ENCODE data around the gene NUDCD2. TPM values are rescaled to one million over a fixed set of nuclear protein-coding genes. Genes with fewer than 3 reads are reported as not detected.

NUDCD2 gene, protein sequence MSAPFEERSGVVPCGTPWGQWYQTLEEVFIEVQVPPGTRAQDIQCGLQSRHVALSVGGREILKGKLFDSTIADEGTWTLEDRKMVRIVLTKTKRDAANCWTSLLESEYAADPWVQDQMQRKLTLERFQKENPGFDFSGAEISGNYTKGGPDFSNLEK
- 10 to 100 TPM in 10 of 12 donors, 1 to 10 TPM in 1, not detected in 1; 7.5 to 52.1 (median 42.6) TPM for polyA plus RNA-seq (ENCODE audit: insufficient read length in 12 of 12)
- long read RNA-seq, donor 1, full-length matches to known transcripts = 29 of 29 reads
- long read RNA-seq, donor 1, partial matches to known transcripts = 0 of 29 reads
- long read RNA-seq, donor 1, other reads (novel, unspliced or antisense) = 0 of 29 reads
- long read RNA-seq, donor 2, full-length matches to known transcripts = 39 of 39 reads
- long read RNA-seq, donor 2, partial matches to known transcripts = 0 of 39 reads
- long read RNA-seq, donor 2, other reads (novel, unspliced or antisense) = 0 of 39 reads
- long read RNA-seq, donor 3, full-length matches to known transcripts = 11 of 11 reads
- long read RNA-seq, donor 3, partial matches to known transcripts = 0 of 11 reads
- long read RNA-seq, donor 3, other reads (novel, unspliced or antisense) = 0 of 11 reads
- long read RNA-seq, donor 4, full-length matches to known transcripts = 8 of 8 reads
- long read RNA-seq, donor 4, partial matches to known transcripts = 0 of 8 reads
- long read RNA-seq, donor 4, other reads (novel, unspliced or antisense) = 0 of 8 reads
- long read RNA-seq, donor 5, full-length matches to known transcripts = 36 of 36 reads
- long read RNA-seq, donor 5, partial matches to known transcripts = 0 of 36 reads
- long read RNA-seq, donor 5, other reads (novel, unspliced or antisense) = 0 of 36 reads
- long read RNA-seq, donor 6, full-length matches to known transcripts = 12 of 32 reads
- long read RNA-seq, donor 6, partial matches to known transcripts = 0 of 32 reads
- long read RNA-seq, donor 6, other reads (novel, unspliced or antisense) = 20 of 32 reads
- long read RNA-seq, donor 7, full-length matches to known transcripts = 21 of 21 reads
- long read RNA-seq, donor 7, partial matches to known transcripts = 0 of 21 reads
- long read RNA-seq, donor 7, other reads (novel, unspliced or antisense) = 0 of 21 reads
- long read RNA-seq, donor 8, full-length matches to known transcripts = 26 of 26 reads
- long read RNA-seq, donor 8, partial matches to known transcripts = 0 of 26 reads
- long read RNA-seq, donor 8, other reads (novel, unspliced or antisense) = 0 of 26 reads
- long read RNA-seq, donor 9, full-length matches to known transcripts = 21 of 26 reads
- long read RNA-seq, donor 9, partial matches to known transcripts = 5 of 26 reads
- long read RNA-seq, donor 9, other reads (novel, unspliced or antisense) = 0 of 26 reads
- long read RNA-seq, donor 10, full-length matches to known transcripts = 20 of 20 reads
- long read RNA-seq, donor 10, partial matches to known transcripts = 0 of 20 reads
- long read RNA-seq, donor 10, other reads (novel, unspliced or antisense) = 0 of 20 reads
- long read RNA-seq, donor 11, full-length matches to known transcripts = 33 of 102 reads
- long read RNA-seq, donor 11, partial matches to known transcripts = 64 of 102 reads
- long read RNA-seq, donor 11, other reads (novel, unspliced or antisense) = 5 of 102 reads

DNA sequence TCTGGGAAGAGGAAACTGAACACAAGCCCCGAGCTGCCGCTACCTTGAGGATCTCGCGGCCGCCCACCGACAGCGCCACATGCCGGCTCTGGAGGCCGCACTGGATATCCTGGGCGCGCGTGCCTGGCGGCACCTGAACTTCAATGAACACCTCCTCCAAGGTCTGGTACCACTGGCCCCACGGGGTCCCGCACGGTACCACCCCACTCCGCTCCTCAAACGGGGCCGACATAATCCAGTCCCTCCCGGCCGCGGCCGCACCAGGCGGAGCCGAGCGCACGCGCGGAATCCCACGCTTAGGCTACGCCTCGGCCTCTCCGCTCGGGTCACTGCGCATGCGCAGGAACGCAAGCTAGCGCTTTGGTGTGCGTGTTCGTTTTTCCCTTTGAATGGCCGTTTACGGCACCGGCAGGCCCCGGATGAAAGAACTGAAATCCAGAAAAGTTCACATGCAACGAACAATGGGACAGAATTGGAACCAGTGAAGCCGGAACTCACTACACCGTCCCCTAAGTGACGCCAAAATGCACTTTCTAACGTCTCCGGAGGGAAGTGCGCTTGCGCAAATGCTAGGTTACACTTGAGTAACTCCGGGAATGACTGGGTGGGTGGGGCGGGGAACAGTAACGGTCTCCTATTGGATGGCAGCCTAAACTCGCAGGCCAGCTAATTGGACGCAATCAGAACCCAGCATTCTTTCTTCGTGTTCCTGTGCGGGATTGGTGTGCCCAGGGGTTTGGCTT is at the start of gene NUDCD2:
TSS of gene NUDCD2 (minus strand) at position 284 of the 743 bp plus-strand sequence. CDS start at position 232, 52 bp downstream.
- DNase-seq = peak; percentile 98

DNA sequence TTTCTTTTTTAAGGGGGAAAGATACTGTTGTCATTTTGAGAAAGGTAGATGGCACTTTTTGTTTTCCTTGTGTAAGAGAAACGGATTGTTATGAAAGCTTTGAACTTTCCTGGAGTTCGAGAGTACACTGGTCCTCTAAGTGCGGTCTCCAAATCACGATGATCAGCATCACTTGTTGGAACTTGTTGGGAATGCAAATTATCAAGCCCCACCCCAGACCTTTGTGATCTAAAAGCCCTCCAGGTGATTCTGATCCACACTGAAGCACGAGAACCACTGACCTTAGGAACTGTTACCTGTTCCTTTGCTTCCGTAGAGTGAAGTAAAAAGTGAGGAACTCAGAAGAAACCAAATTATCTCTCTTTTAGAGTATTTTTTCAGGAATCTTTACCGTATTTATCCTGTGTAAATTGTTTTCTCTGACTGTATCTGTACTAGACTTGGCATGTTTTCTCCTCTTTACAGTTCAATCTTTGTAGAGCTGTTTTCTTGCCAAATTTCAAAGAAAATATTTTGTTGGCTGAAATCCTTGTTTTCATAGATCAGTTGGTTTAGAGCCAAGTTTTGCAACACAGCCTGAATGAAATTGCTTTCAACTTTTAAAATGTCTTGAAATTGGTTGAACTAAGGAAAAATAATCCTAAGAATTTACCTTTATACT is 49.5 kb upstream of the NUDCD2 start:
- DNase-seq = no peak

DNA sequence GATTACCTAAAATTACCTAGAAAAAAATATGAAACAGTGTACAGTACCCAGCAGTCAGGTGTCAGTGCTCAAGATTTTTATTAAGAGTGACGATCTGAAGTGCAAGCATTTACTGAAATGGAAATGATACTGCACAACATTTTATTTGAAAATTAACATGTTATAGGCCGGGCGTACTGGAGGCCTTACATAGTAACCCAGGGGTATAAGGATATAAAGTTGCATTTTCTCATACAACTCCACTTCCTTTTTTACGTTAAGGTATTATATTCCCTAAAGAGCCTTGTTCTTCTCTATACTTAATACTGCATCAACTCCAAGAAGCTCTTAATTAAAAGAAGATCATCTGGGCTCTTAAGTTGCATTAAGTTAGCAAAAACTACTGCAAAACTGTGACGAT is 48.9 kb upstream of the NUDCD2 start:
- no peak for DNase-seq

DNA sequence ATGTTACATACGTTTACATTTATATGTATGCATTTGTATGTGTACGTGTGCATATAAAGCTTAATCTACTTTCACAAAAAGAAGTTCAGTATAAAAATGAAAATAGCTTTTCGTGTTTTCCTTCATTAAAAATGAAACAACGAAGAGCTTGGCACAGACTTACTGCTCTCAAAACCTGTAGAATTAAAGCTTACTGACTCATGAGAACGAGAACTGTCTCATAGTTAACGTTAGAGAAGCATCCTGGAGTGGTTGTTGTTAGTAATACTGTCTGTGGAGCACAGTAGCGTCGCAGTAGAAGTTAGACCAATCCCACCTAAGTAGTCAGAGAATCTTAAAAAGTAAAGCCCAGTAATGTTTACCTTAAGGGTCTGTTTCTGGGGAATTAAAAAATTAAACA is 46.8 kb upstream of the NUDCD2 start:
- no peak for DNase-seq

DNA sequence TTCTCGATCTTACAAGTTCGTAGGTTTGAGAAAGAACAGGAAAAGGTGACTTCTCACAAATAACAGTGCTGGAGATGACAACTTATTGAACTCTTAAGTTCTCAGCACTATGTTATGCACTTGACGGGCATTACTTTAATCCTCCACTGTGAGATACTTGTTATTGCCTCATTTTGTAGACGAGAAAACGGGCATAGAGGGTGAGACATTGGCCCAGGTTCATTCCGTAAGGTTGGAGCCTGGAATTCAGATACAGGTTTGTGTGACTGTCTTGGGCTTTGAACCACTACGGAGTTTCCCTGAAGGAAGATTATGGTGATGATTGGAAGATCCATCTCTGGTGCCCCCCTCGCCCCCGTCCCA is 46.2 kb upstream of the NUDCD2 start:
- DNase-seq = no peak

DNA sequence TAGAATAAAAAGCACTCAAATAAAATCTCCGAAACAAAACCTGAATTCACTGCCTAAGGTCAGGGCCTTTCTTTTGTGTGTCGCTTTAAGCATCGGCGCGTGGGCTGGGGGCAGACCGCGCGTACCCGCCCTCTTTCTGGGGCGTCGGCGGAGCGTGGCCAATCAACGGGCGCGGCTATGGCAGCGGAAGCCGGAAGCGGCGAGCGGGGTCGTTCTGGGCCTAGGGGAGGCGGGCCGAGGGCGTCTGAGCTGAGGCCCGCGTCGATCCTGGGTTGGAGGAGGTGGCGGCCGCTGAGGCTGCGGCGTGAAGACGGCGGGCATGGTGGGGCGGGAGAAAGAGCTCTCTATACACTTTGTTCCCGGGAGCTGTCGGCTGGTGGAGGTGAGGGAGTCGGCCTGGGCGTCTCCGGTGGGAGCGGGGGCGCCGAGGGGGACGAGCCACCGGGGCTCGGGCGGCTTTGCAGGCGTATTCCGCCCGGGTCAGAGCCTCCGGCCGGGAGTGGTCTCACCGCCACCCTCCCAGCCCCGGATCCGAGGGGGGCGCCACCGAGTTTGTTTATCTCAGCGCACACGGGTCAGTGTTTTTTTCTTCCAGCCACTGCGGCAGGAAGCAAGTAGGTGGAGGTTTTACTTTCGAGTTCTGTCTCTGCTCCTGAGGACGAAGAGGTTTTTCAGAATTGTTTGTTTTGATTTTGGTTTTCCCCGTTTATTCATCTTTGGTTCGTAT is 45.6 kb upstream of the NUDCD2 start, which contains the start of gene MAT2B:
TSS of gene MAT2B (plus strand) at position 252 of the 727 bp plus-strand sequence. CDS start at position 320, 68 bp downstream.
- DNase-seq = peak; percentile 96

DNA sequence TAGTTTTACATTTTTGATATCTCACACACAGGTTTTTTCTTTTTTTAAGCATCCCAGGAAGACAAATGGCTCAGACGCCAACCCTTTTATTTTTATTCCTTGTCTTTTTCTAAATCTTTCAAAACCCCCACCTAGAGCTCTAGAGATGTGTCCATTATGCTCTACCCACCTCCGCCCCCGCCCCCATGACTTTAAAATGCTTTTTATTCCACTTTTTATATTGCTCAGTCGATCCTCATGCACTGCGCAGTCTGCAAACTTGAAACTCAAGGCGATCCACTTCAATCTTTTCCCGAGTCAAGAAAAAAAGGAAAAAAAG is 45.1 kb upstream of the NUDCD2 start:
- DNase-seq = no peak

DNA sequence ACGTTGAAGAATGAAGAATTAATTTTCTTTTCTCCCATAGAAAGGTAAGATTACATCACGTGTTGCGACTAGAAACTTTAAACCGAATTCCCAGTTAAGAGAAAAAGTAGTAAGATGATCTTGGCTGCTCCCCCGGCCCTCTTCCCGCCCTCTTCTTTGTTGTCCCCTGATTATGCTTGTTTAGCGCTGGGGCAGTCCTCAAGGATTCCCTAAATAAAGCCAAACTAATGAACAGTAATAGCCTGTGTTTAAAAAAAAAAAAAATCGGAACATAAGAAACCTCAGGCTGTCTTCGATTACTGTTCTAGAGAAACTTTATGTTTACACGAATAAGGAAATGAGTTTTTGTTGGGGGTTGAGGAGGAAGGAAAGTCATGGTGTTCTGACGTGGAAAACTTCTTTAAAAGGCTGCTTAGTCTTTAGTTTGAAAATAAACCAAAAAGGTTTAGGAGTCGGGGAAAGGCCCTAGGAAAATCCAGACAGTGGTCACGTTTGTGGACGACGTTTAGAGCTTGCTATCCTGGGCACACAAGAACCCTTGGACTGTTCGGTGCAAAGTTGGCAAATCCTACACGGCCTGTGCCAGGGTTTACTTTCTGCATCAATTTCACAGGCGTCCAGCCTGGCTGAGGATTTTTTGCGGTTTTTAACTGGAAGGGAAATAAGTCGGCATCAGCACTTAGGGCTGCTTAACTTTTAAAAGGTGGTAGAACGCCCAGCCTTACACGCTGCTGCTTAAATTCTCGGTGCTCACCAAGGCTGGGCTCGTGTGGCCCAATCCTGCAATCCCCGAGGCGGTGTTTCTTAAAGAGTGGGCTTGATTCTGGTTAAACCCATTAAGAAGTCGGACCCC is 44.4 kb upstream of the NUDCD2 start:
- peak; percentile 71 for DNase-seq

DNA sequence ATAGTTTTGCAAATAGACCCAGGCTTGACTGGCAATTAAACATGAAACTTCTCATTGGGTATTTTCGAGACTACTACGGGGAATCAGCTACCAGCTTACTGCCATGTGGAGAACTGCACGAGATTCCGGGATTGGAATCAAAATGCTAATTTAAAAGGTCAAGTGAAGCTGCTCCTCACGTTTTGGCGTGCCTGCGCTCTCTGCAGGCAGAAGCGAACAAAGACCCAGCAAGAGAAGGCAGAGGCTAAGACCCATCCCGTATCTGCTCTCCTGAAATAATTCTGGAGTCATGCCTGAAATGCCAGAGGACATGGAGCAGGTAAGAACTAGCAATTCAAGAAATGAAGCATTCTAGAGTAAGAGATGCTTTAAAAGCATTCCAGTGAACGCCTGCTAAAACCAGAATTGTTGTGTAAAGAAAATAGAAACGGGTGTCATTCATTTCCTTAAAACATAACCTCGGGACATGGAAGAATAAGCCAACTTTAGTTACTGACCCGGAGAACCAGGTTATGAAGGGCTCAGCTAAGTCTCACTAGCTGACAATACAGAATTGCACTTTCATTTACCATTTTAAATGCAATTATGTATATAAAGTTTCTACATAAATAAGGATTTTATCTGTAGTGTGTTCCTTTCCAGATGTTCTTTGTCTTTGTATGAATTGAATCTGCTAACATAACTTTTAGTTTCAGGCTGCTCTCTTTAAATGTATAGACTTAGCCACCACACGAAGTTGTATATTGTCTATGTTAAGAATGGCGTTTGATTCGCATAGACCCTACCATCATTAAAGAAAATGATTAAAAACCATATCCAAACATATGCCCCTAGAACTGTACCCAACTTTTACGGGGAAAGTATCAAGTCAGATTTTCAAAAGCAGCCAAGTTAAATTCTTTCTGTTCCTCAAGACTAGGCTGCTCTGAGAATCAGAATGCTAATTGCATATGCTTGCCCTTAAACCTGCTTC is 43.5 kb upstream of the NUDCD2 start:
- DNase-seq = peak; percentile 85

DNA sequence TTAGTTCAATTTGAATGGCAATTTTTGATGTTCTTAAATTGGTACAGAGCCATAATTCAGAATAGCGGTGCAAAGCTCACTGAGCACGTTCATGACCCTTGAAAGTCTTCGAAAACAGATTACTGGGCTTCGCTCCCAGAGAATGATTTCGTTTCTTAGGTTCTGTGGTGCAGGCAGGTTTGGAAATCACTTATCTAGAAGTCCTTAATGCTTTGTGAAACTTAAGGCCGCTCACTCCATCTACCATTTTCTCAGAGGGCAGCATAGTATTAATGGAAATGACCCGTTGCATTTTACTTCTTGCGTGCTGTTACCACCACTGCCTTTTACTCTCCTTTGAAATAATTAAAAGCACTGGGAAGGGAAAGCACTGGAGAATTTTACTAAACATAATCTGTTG is 42.6 kb upstream of the NUDCD2 start:
- DNase-seq = no peak

DNA sequence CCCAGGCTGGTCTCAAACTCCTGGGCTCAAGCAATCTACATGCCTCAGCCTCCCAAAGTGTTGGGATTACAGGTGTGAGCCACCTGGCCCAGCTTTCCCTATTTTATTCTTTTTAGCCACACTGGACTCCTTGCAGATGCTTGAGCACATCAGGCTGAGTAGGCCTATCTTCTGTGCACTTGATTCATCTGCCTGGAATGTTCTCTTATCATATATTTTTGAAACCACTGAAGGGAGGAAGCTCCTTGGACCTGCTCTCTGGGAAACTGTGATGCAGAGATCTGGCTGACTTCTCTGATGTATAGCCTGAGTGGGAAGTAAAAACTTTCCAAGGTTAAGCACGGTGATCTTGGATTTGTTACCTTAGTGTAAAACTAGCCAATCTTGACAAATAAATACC is 39.0 kb upstream of the NUDCD2 start:
- no peak for DNase-seq

DNA sequence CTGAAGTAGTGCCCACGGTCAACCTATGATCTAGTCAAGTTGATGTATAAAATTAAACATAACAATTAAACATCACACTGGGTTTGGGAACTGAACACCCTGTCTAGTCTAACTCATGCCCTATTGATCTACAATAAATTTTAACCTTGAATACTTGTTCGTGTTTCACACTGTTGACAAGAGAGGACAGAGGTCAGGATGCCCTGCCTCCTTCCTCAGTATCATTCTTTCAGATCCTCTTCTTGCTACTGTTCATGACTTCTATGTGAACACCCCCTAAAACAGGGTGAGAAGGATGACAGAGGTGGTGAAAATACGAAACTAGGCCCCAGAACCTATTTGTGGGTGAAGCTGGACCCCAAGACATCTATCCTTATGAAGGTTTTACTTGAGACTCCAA is 37.4 kb upstream of the NUDCD2 start:
- DNase-seq = no peak

DNA sequence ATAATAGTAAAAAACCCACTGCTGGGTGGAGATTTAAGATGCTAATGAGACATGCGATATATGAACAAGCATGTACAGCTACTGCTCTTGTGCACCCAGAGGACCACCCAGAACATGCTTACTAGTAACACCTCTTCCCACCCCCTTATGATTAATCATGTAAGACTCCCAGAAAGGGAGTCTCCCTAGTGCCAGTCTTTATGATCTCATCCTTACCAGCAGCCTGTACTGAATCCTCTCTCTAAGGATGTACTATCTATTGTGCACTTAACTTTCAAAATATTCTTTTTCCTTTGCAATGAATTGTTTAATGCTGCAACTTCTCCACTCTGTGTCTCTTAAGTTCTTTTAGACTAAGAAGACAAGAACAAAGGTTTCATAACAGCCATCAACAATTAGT is 36.4 kb upstream of the NUDCD2 start:
- DNase-seq = no peak

DNA sequence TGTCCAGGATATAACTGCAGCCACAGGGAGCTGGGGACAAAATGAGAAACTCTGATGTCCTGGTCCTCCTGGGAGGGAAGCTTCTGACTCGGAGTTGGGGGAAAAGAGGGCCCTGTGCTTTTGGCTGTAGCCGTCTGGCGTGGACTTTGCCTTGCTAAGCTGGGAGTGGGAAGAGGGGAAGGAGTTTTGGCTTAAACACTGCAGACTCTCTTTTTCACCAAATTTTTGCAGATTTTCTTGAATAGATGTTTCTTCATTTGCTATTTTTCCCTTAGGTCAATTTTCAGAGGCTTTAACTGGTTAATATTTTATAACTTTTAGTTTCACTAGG is 29.8 kb upstream of the NUDCD2 start:
- DNase-seq = no peak

DNA sequence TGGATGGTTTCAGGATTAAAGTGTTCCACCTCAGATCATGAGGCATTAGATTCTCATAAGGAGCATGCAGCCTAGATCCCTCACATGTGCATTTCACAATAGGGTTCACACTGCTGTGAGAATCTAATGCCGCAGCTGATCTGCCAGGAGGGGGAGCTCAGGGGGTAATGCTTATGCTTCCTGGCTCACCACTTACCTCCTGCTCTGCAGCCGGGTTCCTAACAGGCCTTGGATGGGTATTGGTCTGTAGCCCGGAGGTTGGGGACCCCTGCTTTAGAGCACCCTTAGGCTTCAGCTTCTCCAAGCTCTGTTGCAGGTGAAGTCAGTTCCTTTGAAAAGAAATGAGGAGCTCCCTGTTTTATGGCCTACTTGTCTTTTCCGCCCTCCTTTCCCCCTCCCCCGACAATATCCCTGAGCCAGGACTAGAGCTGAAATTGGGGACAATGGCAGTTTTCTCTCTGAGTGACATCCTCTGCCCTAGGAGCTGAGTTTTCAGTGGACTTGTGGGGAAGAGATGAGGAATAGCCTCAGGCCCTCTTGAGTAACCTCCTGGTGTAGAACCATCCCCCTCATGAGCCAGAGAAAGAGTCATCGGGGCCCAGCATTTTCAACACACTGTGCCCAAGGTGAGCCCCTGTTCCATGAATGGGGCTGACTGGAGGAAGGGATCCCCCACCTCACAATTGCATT is 29.3 kb upstream of the NUDCD2 start:
- DNase-seq = no peak

DNA sequence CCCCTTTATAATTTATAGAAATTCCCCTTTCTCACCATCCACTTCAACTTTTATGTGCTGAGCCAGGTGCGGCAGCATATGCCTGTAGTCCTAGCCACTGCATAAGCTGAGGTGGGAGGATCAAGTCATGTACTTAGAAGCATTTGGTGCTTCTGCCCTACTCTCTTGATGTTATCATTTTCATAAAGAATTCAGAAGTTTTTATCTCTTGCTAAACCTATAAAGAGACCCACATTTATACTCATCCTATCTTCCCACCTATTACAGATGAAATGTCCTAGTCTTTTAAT is 19.0 kb upstream of the NUDCD2 start:
- DNase-seq = no peak
